ENCODE measurements around the gene TMEM266.

TMEM266 gene

GRCh38 chr15:76135516-76135915 is 75.7 kb downstream of the TMEM266 start:
- no peak for DNase-seq

GRCh38 chr15:76138436-76138835 is 78.7 kb downstream of the TMEM266 start:
- no peak for DNase-seq

- peak; percentile 50 for DNase-seq
These were observed 79.7 kb downstream of the TMEM266 start for GRCh38 chr15:76139368-76140073.

- DNase-seq = no peak
These were observed 80.3 kb downstream of the TMEM266 start for GRCh38 chr15:76140074-76140464.

GRCh38 chr15:76146812-76147211 is 87.0 kb downstream of the TMEM266 start:
- no peak for DNase-seq

GRCh38 chr15:76147906-76148570 is 88.3 kb downstream of the TMEM266 start:
- DNase-seq = no peak

- DNase-seq = no peak
These were observed 89.6 kb downstream of the TMEM266 start for GRCh38 chr15:76149291-76149915.

- no peak for DNase-seq
These were observed 90.7 kb downstream of the TMEM266 start for GRCh38 chr15:76150513-76150912.

GRCh38 chr15:76150971-76151598 is 91.3 kb downstream of the TMEM266 start:
- peak; percentile 48 for DNase-seq

GRCh38 chr15:76151599-76151974 is 91.8 kb downstream of the TMEM266 start:
- DNase-seq = no peak

- DNase-seq = no peak
These were observed 92.4 kb downstream of the TMEM266 start for GRCh38 chr15:76152197-76152596.

GRCh38 chr15:76153241-76154197 is 93.7 kb downstream of the TMEM266 start:
- no peak for DNase-seq

GRCh38 chr15:76155731-76156130 is 95.9 kb downstream of the TMEM266 start:
- DNase-seq = no peak

GRCh38 chr15:76158226-76158625 is 98.4 kb downstream of the TMEM266 start:
- DNase-seq = no peak

- DNase-seq = no peak
These were observed 99.0 kb downstream of the TMEM266 start for GRCh38 chr15:76158815-76159214.

GRCh38 chr15:76159282-76159681 is 99.5 kb downstream of the TMEM266 start:
- DNase-seq = no peak

GRCh38 chr15:76160426-76161152 is 100.8 kb downstream of the TMEM266 start:
- no peak for DNase-seq

GRCh38 chr15:76161153-76162035 is 101.6 kb downstream of the TMEM266 start:
- peak; percentile 20 for DNase-seq

GRCh38 chr15:76162036-76162398 is 102.2 kb downstream of the TMEM266 start:
- DNase-seq = no peak

- DNase-seq = no peak
These were observed 103.1 kb downstream of the TMEM266 start for GRCh38 chr15:76162784-76163456.
